Neural cell (in vitro differentiated cells): ENCODE measurements around the gene IL1RAPL2. TPM values are rescaled to one million over a fixed set of nuclear protein-coding genes. Genes with fewer than 3 reads are reported as not detected.

Source experiments
- H2AFZ ChIP-seq: fragments of 200-600, 300-800 bp; sonication (generic), shearing (Covaris generic); 2 replicates; pipeline ENCODE4 v1.6.0; 2014; ENCODE audit warnings: low read depth, mild to moderate bottlenecking, antibody characterized with exemption, low read length, moderate library complexity
- H3F3A ChIP-seq: fragments of 200-600 bp; shearing (Covaris generic); 2 replicates; pipeline ENCODE4 v1.6.1; 2016; ENCODE audit warnings: mild to moderate bottlenecking, moderate library complexity, mixed read lengths, antibody characterized with exemption, low read length; ENCODE audit not compliant: insufficient read depth, poor library complexity, severe bottlenecking
- H3K27ac ChIP-seq: fragments of 200-600, 300-800 bp; sonication (generic), shearing (Covaris generic); 2 replicates; pipeline ENCODE4 v1.5.1; 2014; ENCODE audit warnings: mild to moderate bottlenecking, low read length, moderate library complexity
- H3K27me3 ChIP-seq: fragments of 300-800, 200-600 bp; sonication (generic), shearing (Covaris generic); 2 replicates; pipeline ENCODE4 v1.6.0; 2014; ENCODE audit warnings: mild to moderate bottlenecking, low read depth, low read length, moderate library complexity; ENCODE audit not compliant: insufficient read depth
- H3K36me3 ChIP-seq: fragments of 300-800, 200-600 bp; sonication (generic), shearing (Covaris generic); 2 replicates; pipeline ENCODE4 v1.5.1; 2014; ENCODE audit warnings: mild to moderate bottlenecking, antibody characterized with exemption, low read length, moderate library complexity; ENCODE audit not compliant: insufficient read depth
- H3K4me2 ChIP-seq: fragments of 300-800, 200-600 bp; sonication (generic), shearing (Covaris generic); 2 replicates; pipeline ENCODE4 v1.6.0; 2014; ENCODE audit warnings: mild to moderate bottlenecking, low read length
- H3K4me3 ChIP-seq: fragments of 300-800, 200-600 bp; sonication (generic), shearing (Covaris generic); 2 replicates; pipeline ENCODE4 v1.5.1; 2014; ENCODE audit warnings: mild to moderate bottlenecking, low read length, moderate library complexity
- H3K79me2 ChIP-seq: fragments of 200-600 bp; shearing (Covaris generic); replicated peaks from 2 replicates; pipeline ENCODE4 v1.6.0; 2014; ENCODE audit warnings: mild to moderate bottlenecking, low read length, moderate library complexity; ENCODE audit not compliant: insufficient read depth
- H3K9ac ChIP-seq: fragments of 300-800, 200-600 bp; sonication (generic), shearing (Covaris generic); 2 replicates; pipeline ENCODE4 v1.6.1; 2016; ENCODE audit warnings: mild to moderate bottlenecking, low read length, mixed read lengths
- H3K9me2 ChIP-seq: fragments of 200-600 bp; shearing (Covaris generic); 2 replicates; pipeline ENCODE4 v1.6.1; 2016; ENCODE audit warnings: mild to moderate bottlenecking, low read length, mixed read lengths; ENCODE audit not compliant: insufficient read depth
- H3K9me3 ChIP-seq: fragments of 200-600, 300-800 bp; sonication (generic), shearing (Covaris generic); 2 replicates; pipeline ENCODE4 v1.6.1; 2016; ENCODE audit warnings: mild to moderate bottlenecking, mixed run types, low read length, moderate library complexity, mixed read lengths
- H4K20me1 ChIP-seq: fragments of 200-600 bp; shearing (Covaris generic); 2 replicates; pipeline ENCODE4 v1.6.1; 2016; ENCODE audit warnings: mild to moderate bottlenecking, mixed run types; ENCODE audit not compliant: insufficient read depth
- CTCF ChIP-seq: fragments of 450-650 bp; IDR thresholded peaks from 2 replicates; pipeline ENCODE4 v1.5.1; 2014; ENCODE audit warnings: antibody characterized with exemption, mild to moderate bottlenecking, moderate library complexity; ENCODE audit not compliant: poor library complexity, severe bottlenecking
- EP300 ChIP-seq: fragments of 450-650 bp; conservative IDR thresholded peaks from 2 replicates; pipeline ENCODE4 v1.6.1; 2014; ENCODE audit warnings: antibody characterized with exemption, mild to moderate bottlenecking, moderate library complexity; ENCODE audit not compliant: poor library complexity, severe bottlenecking
- EZH2 ChIP-seq: fragments of 200-600, 300-800 bp; shearing (Covaris generic), sonication (generic); IDR thresholded peaks from 2 replicates; pipeline ENCODE4 v1.6.1; 2014; ENCODE audit warnings: antibody characterized with exemption, low read length, borderline replicate concordance, mild to moderate bottlenecking; ENCODE audit not compliant: insufficient read depth, poor library complexity, severe bottlenecking
- MXI1 ChIP-seq: fragments of 450-650 bp; conservative IDR thresholded peaks from 2 replicates; pipeline ENCODE4 v1.6.1; 2014; ENCODE audit warnings: antibody characterized with exemption, mild to moderate bottlenecking; ENCODE audit not compliant: poor library complexity, severe bottlenecking
- POLR2AphosphoS5 ChIP-seq: IDR thresholded peaks from 2 replicates; pipeline ENCODE4 v1.6.1; 2012
- RAD21 ChIP-seq: fragments of 450-650 bp; conservative IDR thresholded peaks from 2 replicates; pipeline ENCODE4 v1.6.1; 2014; ENCODE audit warnings: antibody characterized with exemption, mild to moderate bottlenecking, moderate library complexity
- REST ChIP-seq: IDR thresholded peaks from 2 replicates; pipeline ENCODE4 v1.6.1; 2012; ENCODE audit warnings: borderline replicate concordance
- SMC3 ChIP-seq: fragments of 450-650 bp; conservative IDR thresholded peaks from 2 replicates; pipeline ENCODE4 v1.6.1; 2014; ENCODE audit warnings: antibody characterized with exemption, mild to moderate bottlenecking, moderate library complexity; ENCODE audit not compliant: poor library complexity
- TAF1 ChIP-seq: IDR thresholded peaks from 2 replicates; pipeline ENCODE4 v1.6.1; 2012; ENCODE audit warnings: low read depth
- polyA plus RNA-seq: library from polyadenylated mRNA; depleted of rRNA; stranded (reverse); fragments of >200 nt; gene quantifications from 2 replicates; pipeline ENCODE4 v1.2.3, GENCODE V29; 2014

Gene IL1RAPL2
- polyA plus RNA-seq, 1 donor from 2014 or later, result not detected

- H3K4me2 ChIP-seq, result no peak overlapping the region
- TF ChIP-seq EZH2, result no peak
- TF ChIP-seq CTCF, result no peak
- TF ChIP-seq POLR2AphosphoS5, result no peak
- no peak for TF ChIP-seq TAF1
- no peak for TF ChIP-seq RAD21
- no peak for TF ChIP-seq SMC3
- TF ChIP-seq MXI1, result no peak
- no peak for TF ChIP-seq EP300
- TF ChIP-seq REST, result no peak
- no peaks in the 10 kb centered on the region for H3F3A ChIP-seq
- no peaks in the 10 kb centered on the region for H3K27me3 ChIP-seq
- H3K9me2 ChIP-seq, result no peaks in the 10 kb centered on the region
- H3K9me3 ChIP-seq, result no peaks in the 10 kb centered on the region
- no peaks in the 10 kb centered on the region for H3K79me2 ChIP-seq
- no peak overlapping the region for H3K27ac ChIP-seq
- H3K36me3 ChIP-seq, result no peaks in the 10 kb centered on the region
- no peaks in the 10 kb centered on the region for H4K20me1 ChIP-seq
- H3K4me3 ChIP-seq, result no peak overlapping the region
- no peak overlapping the region for H3K9ac ChIP-seq
- no peak overlapping the region for H2AFZ ChIP-seq
Observed at GRCh38 chrX:105552395-105552794, 986.4 kb downstream of the IL1RAPL2 start.

DNA sequence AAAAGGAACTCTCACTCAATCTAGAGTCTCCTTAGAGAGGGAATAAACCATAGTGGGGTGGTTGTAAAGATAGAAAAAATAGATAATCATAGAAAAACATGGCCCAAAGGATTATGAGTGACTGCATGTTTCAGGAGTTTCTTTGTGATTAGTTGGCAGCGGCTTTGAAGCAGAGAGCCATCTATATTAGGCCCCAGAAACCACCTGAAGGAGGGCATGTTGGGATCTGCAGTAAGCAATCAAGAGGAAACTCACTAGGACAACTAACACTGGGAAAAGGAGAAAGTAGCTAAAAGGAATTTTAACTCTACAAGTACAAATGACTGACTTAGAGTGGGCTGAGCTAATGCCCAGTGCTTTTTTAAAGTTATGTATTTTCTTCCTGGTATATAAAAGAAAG lies 987.1 kb downstream of the IL1RAPL2 start:
- H3K9me2 ChIP-seq, result no peaks in the 10 kb centered on the region
- no peaks in the 10 kb centered on the region for H3K79me2 ChIP-seq
- no peaks in the 10 kb centered on the region for H3F3A ChIP-seq
- TF ChIP-seq TAF1 (no peak), REST (no peak), EZH2 (no peak), SMC3 (no peak), EP300 (no peak), POLR2AphosphoS5 (no peak), RAD21 (no peak), MXI1 (no peak)
- H3K27ac ChIP-seq, result no peak overlapping the region
- H3K4me2 ChIP-seq, result no peak overlapping the region
- H2AFZ ChIP-seq, result no peak overlapping the region
- no peaks in the 10 kb centered on the region for H3K27me3 ChIP-seq
- no peaks in the 10 kb centered on the region for H3K36me3 ChIP-seq
- H3K9ac ChIP-seq, result no peak overlapping the region
- H4K20me1 ChIP-seq, result no peaks in the 10 kb centered on the region
- no peak overlapping the region for H3K4me3 ChIP-seq
- H3K9me3 ChIP-seq, result no peaks in the 10 kb centered on the region
